ENCODE data around the gene CENPP. TPM values are rescaled to one million over a fixed set of nuclear protein-coding genes. Genes with fewer than 3 reads are reported as not detected.

The CENPP gene
- total RNA-seq, 4 donors from 2014 or later = 2.8 to 51.2 (median 4.9) TPM

GRCh38 chr9:92493749-92494387, 168.1 kb downstream of the CENPP start:
- Histone ChIP-seq H3K27me3 (no peaks in the 10 kb centered on the region), H3K27ac (no peak overlapping the region)

GRCh38 chr9:92494856-92495255, 169.1 kb downstream of the CENPP start:
- H3K27me3 ChIP-seq = no peaks in the 10 kb centered on the region
- H3K4me3 ChIP-seq = no peak overlapping the region
- no peaks in the 10 kb centered on the region for H3K4me1 ChIP-seq
- H3K27ac ChIP-seq = no peak overlapping the region
- H3K9me3 ChIP-seq = no peaks in the 10 kb centered on the region
- DNase-seq = no peak
- TF ChIP-seq, protein P1, sequence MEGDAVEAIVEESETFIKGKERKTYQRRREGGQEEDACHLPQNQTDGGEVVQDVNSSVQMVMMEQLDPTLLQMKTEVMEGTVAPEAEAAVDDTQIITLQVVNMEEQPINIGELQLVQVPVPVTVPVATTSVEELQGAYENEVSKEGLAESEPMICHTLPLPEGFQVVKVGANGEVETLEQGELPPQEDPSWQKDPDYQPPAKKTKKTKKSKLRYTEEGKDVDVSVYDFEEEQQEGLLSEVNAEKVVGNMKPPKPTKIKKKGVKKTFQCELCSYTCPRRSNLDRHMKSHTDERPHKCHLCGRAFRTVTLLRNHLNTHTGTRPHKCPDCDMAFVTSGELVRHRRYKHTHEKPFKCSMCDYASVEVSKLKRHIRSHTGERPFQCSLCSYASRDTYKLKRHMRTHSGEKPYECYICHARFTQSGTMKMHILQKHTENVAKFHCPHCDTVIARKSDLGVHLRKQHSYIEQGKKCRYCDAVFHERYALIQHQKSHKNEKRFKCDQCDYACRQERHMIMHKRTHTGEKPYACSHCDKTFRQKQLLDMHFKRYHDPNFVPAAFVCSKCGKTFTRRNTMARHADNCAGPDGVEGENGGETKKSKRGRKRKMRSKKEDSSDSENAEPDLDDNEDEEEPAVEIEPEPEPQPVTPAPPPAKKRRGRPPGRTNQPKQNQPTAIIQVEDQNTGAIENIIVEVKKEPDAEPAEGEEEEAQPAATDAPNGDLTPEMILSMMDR (IDR thresholded peaks at IDR 0.05) = no peak
- no peak for TF ChIP-seq POLR2A (IDR thresholded peaks at IDR 0.05)
- H3K36me3 ChIP-seq = no peaks in the 10 kb centered on the region

More at GRCh38 chr9:92493749-92494387, 168.1 kb downstream of the CENPP start:
- Histone ChIP-seq H3K4me3 (no peak overlapping the region), H3K9me3 (no peaks in the 10 kb centered on the region), H3K4me1 (no peaks in the 10 kb centered on the region), H3K36me3 (no peaks in the 10 kb centered on the region)
- TF ChIP-seq POLR2A (IDR thresholded peaks at IDR 0.05) = no peak
- TF ChIP-seq, protein P1 (IDR thresholded peaks at IDR 0.05) = no peak
- DNase-seq = no peak

DNA sequence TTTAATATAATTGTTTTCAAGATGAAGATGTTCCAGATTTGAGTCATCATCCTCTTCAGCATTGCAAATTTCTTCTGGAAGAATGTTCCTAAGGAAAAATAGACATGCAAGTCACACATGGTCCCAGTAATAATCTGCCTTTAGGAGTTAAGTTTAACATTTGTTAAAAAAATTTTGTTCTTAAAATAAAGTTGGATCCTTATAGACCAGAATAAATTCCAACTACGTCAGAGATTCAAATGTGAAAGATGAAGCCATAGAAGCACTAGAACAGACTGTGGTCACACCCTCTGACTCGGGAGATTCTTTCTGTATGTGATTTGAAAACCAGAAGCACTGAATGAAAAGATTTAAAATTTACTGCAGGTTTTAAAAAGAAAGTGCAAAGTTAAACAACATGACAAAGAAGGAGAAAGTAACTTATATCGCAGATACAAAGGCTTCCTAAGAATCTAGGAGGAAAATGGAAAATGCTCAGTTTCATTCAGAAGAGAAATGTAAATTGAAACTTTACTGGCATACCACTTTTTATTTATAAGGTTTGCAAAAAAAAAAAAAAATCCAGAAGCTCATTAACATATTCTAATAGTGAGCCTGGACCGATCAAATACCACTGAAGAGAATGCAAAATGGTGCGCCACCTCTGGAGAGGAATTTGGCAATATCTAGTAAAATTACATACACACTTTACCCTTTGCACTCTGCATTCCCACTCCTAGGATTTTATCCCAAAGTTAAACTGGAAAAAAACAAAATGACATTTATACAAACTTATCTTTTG, 170.8 kb downstream of the CENPP start:
- no peaks in the 10 kb centered on the region for H3K9me3 ChIP-seq
- no peaks in the 10 kb centered on the region for H3K4me1 ChIP-seq
- no peak for DNase-seq
- H3K4me3 ChIP-seq = no peak overlapping the region
- H3K27me3 ChIP-seq = no peaks in the 10 kb centered on the region
- no peak overlapping the region for H3K27ac ChIP-seq
- no peaks in the 10 kb centered on the region for H3K36me3 ChIP-seq
- no peak for TF ChIP-seq POLR2A (IDR thresholded peaks at IDR 0.05)
- TF ChIP-seq, protein P1 (IDR thresholded peaks at IDR 0.05) = no peak

GRCh38 chr9:92499701-92500100, 173.9 kb downstream of the CENPP start:
- Histone ChIP-seq H3K27ac (no peak overlapping the region), H3K9me3 (no peaks in the 10 kb centered on the region), H3K4me1 (no peaks in the 10 kb centered on the region), H3K36me3 (no peaks in the 10 kb centered on the region), H3K4me3 (no peak overlapping the region), H3K27me3 (no peaks in the 10 kb centered on the region)
- DNase-seq = no peak
- no peak for TF ChIP-seq POLR2A (IDR thresholded peaks at IDR 0.05)
- TF ChIP-seq, protein P1 (IDR thresholded peaks at IDR 0.05) = no peak

DNA sequence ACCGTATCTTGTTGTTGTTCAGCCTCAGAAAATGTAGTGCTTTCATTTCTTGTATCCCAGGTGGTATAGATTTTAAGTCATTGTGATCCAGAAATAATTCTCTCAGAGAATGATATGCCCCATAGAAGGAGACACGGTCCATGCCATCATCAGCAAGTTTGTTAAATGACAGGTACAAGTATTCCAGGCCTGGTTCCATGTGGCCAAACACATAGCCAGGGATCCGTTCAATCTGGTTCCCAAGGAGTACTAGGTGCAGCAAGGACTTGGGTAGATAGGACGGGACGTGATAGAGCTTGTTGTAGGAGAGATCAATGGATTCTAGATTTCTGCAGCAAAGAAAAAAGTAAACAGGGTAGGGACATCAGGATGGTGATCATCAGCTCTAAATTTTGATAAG, 175.0 kb downstream of the CENPP start:
- Histone ChIP-seq H3K4me1 (no peaks in the 10 kb centered on the region), H3K9me3 (no peaks in the 10 kb centered on the region), H3K36me3 (no peaks in the 10 kb centered on the region), H3K4me3 (no peak overlapping the region), H3K27me3 (no peaks in the 10 kb centered on the region), H3K27ac (peak overlapping the region in 1 of 4 donors; percentile 72)
- DNase-seq = no peak
- TF ChIP-seq POLR2A (IDR thresholded peaks at IDR 0.05) = no peak
- TF ChIP-seq, protein P1 (IDR thresholded peaks at IDR 0.05) = no peak
